Lower leg skin (tissue), 4 donors: Measurements from ENCODE around the gene MAMLD1. TPM values are rescaled to one million over a fixed set of nuclear protein-coding genes. Genes with fewer than 3 reads are reported as not detected.

Experiments used
- DNase-seq, 2 donors: peaks; one replicate each; pipeline ENCODE4 v3.0.0-alpha.2; 2019; ENCODE audit warnings: low spot score in 2 of 2
- H3K4me3 ChIP-seq: fragments of 200-600 bp; sonication (generic); 2 replicates; pipeline ENCODE4 v1.5.1; 2017; ENCODE audit warnings: mild to moderate bottlenecking, low read depth; ENCODE audit not compliant: poor library complexity, severe bottlenecking
- POLR2A ChIP-seq, 2 donors: fragments of 450-650 bp; IDR thresholded peaks; one replicate each; pipeline ENCODE4 v1.6.1; 2016 to 2017; ENCODE audit warnings: antibody characterized with exemption in 2 of 2, mild to moderate bottlenecking in 1 of 2, moderate library complexity in 1 of 2
- WGBS, 2 donors: methylation state at CpG; one replicate each; pipeline ENCODE4 v1.1.5; 2018; 5-methylcytosine and 5-hydroxymethylcytosine counted together
- intact Hi-C: fragments of 100-400 bp; cut with DNase I; formaldehyde crosslinking; loops from one replicate; pipeline ENCODE4 v1.15.0; 2023; ENCODE audit warnings: low total_unique reads
- total RNA-seq, 4 donors: library from RNA; depleted of rRNA; stranded (reverse); fragments of >200 nt; gene quantifications; one replicate each; pipeline ENCODE4 v1.1.0, GENCODE V29; 2016
- TF ChIP-seq, protein P1 (sequence below), 3 donors: fragments of 450-650 bp; IDR thresholded peaks; one replicate each; pipeline ENCODE4 v1.5.1; 2016; ENCODE audit warnings: antibody characterized with exemption in 3 of 3, mild to moderate bottlenecking in 3 of 3, moderate library complexity in 2 of 3

MAMLD1 gene
- total RNA-seq, 4 donors from 2014 or later, result 1.9 to 3.2 (median 2.6) TPM

- 88 to 95% methylated on average over 4 of the region's 4 CpGs for WGBS, 2 donors
- no peak overlapping the region for H3K4me3 ChIP-seq
- no peak for DNase-seq
- TF ChIP-seq, protein P1, sequence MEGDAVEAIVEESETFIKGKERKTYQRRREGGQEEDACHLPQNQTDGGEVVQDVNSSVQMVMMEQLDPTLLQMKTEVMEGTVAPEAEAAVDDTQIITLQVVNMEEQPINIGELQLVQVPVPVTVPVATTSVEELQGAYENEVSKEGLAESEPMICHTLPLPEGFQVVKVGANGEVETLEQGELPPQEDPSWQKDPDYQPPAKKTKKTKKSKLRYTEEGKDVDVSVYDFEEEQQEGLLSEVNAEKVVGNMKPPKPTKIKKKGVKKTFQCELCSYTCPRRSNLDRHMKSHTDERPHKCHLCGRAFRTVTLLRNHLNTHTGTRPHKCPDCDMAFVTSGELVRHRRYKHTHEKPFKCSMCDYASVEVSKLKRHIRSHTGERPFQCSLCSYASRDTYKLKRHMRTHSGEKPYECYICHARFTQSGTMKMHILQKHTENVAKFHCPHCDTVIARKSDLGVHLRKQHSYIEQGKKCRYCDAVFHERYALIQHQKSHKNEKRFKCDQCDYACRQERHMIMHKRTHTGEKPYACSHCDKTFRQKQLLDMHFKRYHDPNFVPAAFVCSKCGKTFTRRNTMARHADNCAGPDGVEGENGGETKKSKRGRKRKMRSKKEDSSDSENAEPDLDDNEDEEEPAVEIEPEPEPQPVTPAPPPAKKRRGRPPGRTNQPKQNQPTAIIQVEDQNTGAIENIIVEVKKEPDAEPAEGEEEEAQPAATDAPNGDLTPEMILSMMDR (IDR thresholded peaks at IDR 0.05), result no peak
- intact Hi-C loops, result no loop called here
Measured at GRCh38 chrX:150514462-150514861, 151.3 kb downstream of the MAMLD1 start.

DNA sequence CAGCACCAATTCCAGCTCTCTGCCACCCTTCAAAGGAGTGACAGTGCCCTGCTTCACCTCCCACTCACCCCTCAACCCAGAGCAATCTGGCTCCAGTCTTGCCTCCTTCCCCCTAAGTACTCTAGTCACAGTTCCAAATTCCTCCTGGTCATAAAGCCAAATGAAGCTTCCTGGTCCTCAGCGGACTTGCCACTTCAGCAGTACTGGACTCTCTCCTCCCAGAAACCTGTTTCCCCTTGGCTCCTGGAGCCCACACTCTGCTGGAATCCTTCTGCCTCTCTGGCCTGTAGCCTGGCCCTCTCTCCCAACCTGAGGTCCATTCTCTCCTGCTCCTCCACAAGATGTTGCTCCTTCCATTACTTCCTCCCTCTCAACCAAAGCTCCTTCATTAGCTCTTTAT is 152.7 kb downstream of the MAMLD1 start:
- H3K4me3 ChIP-seq, result no peak overlapping the region
- DNase-seq, result no peak
- TF ChIP-seq, protein P1 (IDR thresholded peaks at IDR 0.05), result no peak
- no peak for TF ChIP-seq POLR2A (IDR thresholded peaks at IDR 0.05)
- intact Hi-C loops, result no loop called here
- 73 to 91% methylated on average over 1 of the region's 1 CpG for WGBS, 2 donors

DNA sequence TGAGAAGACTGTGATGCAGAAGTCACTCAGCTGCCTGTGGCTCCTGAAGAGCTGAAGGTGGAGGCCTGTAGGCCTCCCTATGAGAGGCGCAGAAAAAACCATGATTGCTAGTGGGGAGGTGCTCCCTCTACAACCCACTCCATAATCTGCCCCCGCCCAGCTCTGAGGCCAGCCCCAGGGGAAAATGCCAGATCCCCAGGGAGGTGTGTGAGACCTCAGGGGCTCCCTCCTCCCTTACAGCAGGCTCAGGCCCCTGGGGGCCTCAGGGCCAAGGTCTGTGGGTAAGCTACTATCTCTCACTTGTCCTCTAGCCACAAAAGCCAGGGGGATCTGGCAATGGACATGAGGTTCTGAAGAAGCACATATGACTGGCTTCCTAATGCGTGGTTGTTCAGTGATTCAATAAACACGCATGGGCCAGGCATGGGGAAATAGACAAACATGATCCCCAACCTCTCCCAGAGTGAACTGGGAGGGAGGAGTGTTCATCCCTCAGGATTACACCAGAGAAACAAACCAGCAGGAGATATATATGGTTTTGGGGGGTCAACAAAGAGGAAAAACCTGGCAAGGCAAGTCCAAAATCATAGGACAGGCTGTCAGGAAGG is 154.3 kb downstream of the MAMLD1 start:
- TF ChIP-seq, protein P1 (IDR thresholded peaks at IDR 0.05), result no peak
- TF ChIP-seq POLR2A (IDR thresholded peaks at IDR 0.05), result no peak
- no peak for DNase-seq
- H3K4me3 ChIP-seq, result no peak overlapping the region
- intact Hi-C loops, result no loop called here
- 90 to 92% methylated on average over 3 to 4 of the region's 4 CpGs for WGBS, 2 donors

DNA sequence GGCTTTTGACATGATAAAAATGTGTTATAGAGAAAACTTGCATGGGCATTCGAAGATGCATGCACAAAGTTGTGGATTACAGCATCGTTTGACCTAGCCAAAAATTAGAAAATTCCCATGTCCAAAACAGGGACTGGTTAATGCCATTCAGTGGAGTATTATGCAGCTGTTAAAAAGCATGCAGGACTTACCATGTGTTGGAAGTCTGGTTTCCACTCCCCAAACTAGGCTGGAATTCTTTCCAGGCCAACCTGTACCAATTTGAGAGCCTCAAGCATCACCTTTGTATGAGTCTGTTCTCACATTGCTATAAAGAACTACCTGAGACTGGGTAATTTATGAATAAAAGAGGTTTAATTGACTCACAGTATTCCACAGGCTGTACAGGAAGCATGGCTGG is 159.4 kb downstream of the MAMLD1 start:
- WGBS, 2 donors, result 70 to 97% methylated on average over 2 of the region's 2 CpGs
- intact Hi-C loops, result no loop called here
- no peak for DNase-seq
- TF ChIP-seq, protein P1 (IDR thresholded peaks at IDR 0.05), result no peak
- TF ChIP-seq POLR2A (IDR thresholded peaks at IDR 0.05), result no peak
- H3K4me3 ChIP-seq, result no peak overlapping the region

- no peak overlapping the region for H3K4me3 ChIP-seq
- TF ChIP-seq, protein P1 (IDR thresholded peaks at IDR 0.05), result no peak
- no peak for TF ChIP-seq POLR2A (IDR thresholded peaks at IDR 0.05)
- intact Hi-C loops, result no loop called here
- 73 to 83% methylated on average over 8 to 10 of the region's 10 CpGs for WGBS, 2 donors
- no peak for DNase-seq
Measured at GRCh38 chrX:150525061-150525919, 162.2 kb downstream of the MAMLD1 start.
